HEK293T (cell line): ENCODE measurements around the gene SLC29A1.

Experiments
- CTCF ChIA-PET: fragments of 350-600 bp; formaldehyde crosslinking; extraction: SDS; loops from one replicate; lab custom pipeline; 2021; ENCODE audit warnings: antibody characterized with exemption, inconsistent platforms; lab: Yijun Ruan, JAX
- POLR2A ChIA-PET: fragments of 350-600 bp; formaldehyde crosslinking; extraction: SDS; loops from one replicate; lab custom pipeline; 2020; ENCODE audit warnings: antibody characterized with exemption, inconsistent platforms; lab: Yijun Ruan, JAX
- DNase-seq: peaks from one replicate; pipeline ENCODE4 v3.0.0; 2012; ENCODE audit warnings: mixed read lengths; ENCODE audit errors: extremely low spot score
- ARNT ChIP-seq: fragments of 450-650 bp; IDR thresholded peaks from 2 replicates; pipeline ENCODE4 v1.6.1; 2017; ENCODE audit warnings: mild to moderate bottlenecking
- BHLHE40 ChIP-seq: fragments of 450-650 bp; IDR thresholded peaks from 2 replicates; pipeline ENCODE4 v1.6.1; 2016; ENCODE audit warnings: mild to moderate bottlenecking, moderate library complexity, borderline replicate concordance
- CTBP1 ChIP-seq: fragments of 450-650 bp; IDR thresholded peaks from 2 replicates; pipeline ENCODE4 v1.6.1; 2016; ENCODE audit warnings: borderline replicate concordance
- ELF4 ChIP-seq: fragments of 450-650 bp; IDR thresholded peaks from 2 replicates; pipeline ENCODE4 v1.6.1; 2017; ENCODE audit warnings: antibody characterized with exemption
- FOXA1 ChIP-seq: fragments of 450-650 bp; IDR thresholded peaks from 2 replicates; pipeline ENCODE4 v1.6.1; 2016; ENCODE audit warnings: mild to moderate bottlenecking
- FOXK2 ChIP-seq: fragments of 450-650 bp; IDR thresholded peaks from 2 replicates; pipeline ENCODE4 v1.6.1; 2016; ENCODE audit warnings: mild to moderate bottlenecking
- FOXM1 ChIP-seq: fragments of 450-650 bp; IDR thresholded peaks from 2 replicates; pipeline ENCODE4 v1.6.1; 2017; ENCODE audit warnings: mild to moderate bottlenecking, borderline replicate concordance
- HDGF ChIP-seq: fragments of 450-650 bp; IDR thresholded peaks from 2 replicates; pipeline ENCODE4 v1.6.1; 2017; ENCODE audit warnings: antibody characterized with exemption, borderline replicate concordance
- L3MBTL2 ChIP-seq: fragments of 450-650 bp; conservative IDR thresholded peaks from 2 replicates; pipeline ENCODE4 v1.6.1; 2016; ENCODE audit warnings: mild to moderate bottlenecking
- LEF1 ChIP-seq: fragments of 450-650 bp; IDR thresholded peaks from 2 replicates; pipeline ENCODE4 v1.6.1; 2017; ENCODE audit warnings: mild to moderate bottlenecking, borderline replicate concordance
- NFRKB ChIP-seq: fragments of 450-650 bp; IDR thresholded peaks from 2 replicates; pipeline ENCODE4 v1.6.1; 2016; ENCODE audit warnings: mild to moderate bottlenecking, moderate library complexity
- PKNOX1 ChIP-seq: fragments of 450-650 bp; IDR thresholded peaks from 2 replicates; pipeline ENCODE4 v1.6.1; 2016
- SP1 ChIP-seq: fragments of 450-650 bp; IDR thresholded peaks from 2 replicates; pipeline ENCODE4 v1.6.1; 2017
- SUZ12 ChIP-seq: fragments of 450-650 bp; IDR thresholded peaks from 2 replicates; pipeline ENCODE4 v1.6.1; 2016; ENCODE audit warnings: mild to moderate bottlenecking
- TARDBP ChIP-seq: fragments of 450-650 bp; IDR thresholded peaks from 2 replicates; pipeline ENCODE4 v1.6.1; 2016
- ZNF384 ChIP-seq: fragments of 450-650 bp; IDR thresholded peaks from 2 replicates; pipeline ENCODE4 v1.6.1; 2016

SLC29A1 gene

DNA sequence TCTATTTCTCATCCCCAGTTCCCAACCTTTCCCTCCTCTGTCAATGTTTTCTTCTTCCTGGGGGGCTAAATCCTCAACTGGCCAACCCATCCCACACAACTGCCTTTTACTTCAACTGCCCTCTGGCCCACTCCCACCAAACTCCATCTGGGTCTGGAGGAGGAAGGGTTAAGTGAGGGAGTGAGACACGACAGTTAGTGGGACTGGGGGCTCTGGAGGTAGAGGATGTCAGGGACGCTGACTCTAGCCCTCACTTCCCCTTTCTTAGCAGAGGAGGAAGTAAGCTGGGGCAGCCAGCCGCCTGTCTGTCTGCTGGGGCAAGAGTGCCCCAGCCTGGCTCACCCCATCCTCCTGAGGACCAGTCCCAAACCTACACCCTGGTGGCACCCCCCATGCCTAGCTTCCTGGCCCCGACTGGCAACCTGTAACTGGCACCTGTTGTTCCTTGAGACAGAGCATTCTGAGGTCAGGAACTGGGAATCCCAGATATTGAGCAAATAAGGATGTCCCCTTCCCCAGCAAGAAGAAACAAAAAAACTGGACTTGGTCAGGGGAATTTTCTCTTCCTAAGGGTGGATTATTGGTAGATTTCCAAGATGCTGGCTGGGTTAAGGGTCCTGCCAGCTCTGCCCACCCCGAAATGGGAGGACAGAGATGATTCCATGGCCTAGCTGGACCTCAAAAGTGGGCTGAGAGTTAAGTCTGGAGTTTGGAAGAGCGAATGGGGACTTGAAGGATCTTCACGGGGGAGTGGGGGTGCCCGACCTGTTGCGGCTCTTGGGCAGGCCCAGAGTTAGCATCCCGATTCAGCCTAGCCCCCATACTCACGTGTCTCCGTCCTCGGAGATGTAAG lies 41.0 kb downstream of the SLC29A1 start:
- ChIA-PET POLR2A (interaction anchor here (1.2 to 3.0 kb wide), 3 partner anchors 18 to 123 kb away, joined by 3 to 22 read pairs (median 3); partner anchors contain the start of genes CDC5L and HSP90AB1), CTCF (interaction anchor here (1.0 kb wide), 1 partner anchor 13 kb away, joined by 3 read pairs; no protein-coding TSS in a partner anchor)

GRCh38 chr6:44265007-44265721 lies 41.8 kb downstream of the SLC29A1 start, which contains the start of gene NFKBIE:
Gene NFKBIE (minus strand): TSS chr6:44265551. CDS start chr6:44265346, 205 bp downstream.
- POLR2A ChIA-PET, result interaction anchor here (1.2 to 3.0 kb wide), 3 partner anchors 18 to 122 kb away, joined by 3 to 22 read pairs (median 3); partner anchors contain the start of genes CDC5L and HSP90AB1
- TF ChIP-seq FOXA1, result no peak
- peak; percentile 27; the same call in 1 of the 2 replicates for TF ChIP-seq L3MBTL2
- no peak for TF ChIP-seq ZNF384
- TF ChIP-seq SUZ12, result no peak
- no peak; the same call in 1 of the 2 replicates for TF ChIP-seq LEF1
- no peak for TF ChIP-seq ELF4
- no peak for TF ChIP-seq SP1

More for the DNA sequence above, 41.0 kb downstream of the SLC29A1 start:
- TF ChIP-seq ARNT (no peak), LEF1 (no peak), ELF4 (no peak), PKNOX1 (no peak), BHLHE40 (no peak), FOXK2 (no peak), FOXA1 (no peak), HDGF (no peak), CTBP1 (no peak), NFRKB (no peak), ZNF384 (no peak)
- no peak for DNase-seq

DNA sequence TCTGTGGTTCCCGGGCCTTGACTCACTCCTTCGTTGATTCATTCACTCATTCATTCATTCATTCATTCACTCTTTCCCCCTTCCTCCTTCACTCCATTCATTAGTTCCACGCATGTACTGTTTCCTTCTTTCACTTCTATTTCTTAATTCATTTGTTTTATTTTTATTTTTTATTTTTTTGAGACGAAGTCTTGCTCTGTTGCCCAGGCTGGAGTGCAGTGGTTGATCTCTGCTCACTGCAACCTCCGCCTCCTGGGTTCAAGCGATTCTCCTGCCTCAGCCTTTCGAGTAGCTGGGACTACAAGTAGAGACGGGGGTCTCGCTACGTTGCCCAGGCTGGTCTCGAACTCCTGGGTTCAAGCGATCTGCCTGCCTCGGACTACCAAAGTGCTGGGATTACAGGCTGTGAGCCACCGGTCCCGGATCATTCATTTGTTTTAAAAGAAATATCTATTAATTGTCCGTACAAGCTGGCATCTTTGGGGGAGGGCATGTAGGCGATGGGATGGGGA lies 42.4 kb downstream of the SLC29A1 start:
- CTCF ChIA-PET, result interaction anchor here (3.0 to 3.4 kb wide), 2 partner anchors 10 to 72 kb away, joined by 28 to 46 read pairs; partner anchors contain the start of gene SLC35B2
- no peak for TF ChIP-seq BHLHE40
- TF ChIP-seq ARNT, result no peak
- TF ChIP-seq FOXK2, result no peak
- TF ChIP-seq HDGF, result no peak
- TF ChIP-seq NFRKB, result no peak
- no peak for TF ChIP-seq SUZ12
- TF ChIP-seq L3MBTL2, result no peak
- no peak for TF ChIP-seq SP1
- no peak for TF ChIP-seq FOXM1
- TF ChIP-seq FOXA1, result no peak
- no peak for TF ChIP-seq LEF1
- no peak for TF ChIP-seq ELF4
- no peak for TF ChIP-seq CTBP1
- no peak for TF ChIP-seq ZNF384
- TF ChIP-seq TARDBP, result no peak
- no peak for TF ChIP-seq PKNOX1
- POLR2A ChIA-PET, result interaction anchor here (3.0 kb wide), 1 partner anchor 19 kb away, joined by 22 read pairs; the partner anchor contains the start of gene HSP90AB1
- DNase-seq, result no peak

More at GRCh38 chr6:44265007-44265721, 41.8 kb downstream of the SLC29A1 start, which contains the start of gene NFKBIE:
- peak; percentile 93 for DNase-seq
- CTCF ChIA-PET, result no interaction called here

DNA sequence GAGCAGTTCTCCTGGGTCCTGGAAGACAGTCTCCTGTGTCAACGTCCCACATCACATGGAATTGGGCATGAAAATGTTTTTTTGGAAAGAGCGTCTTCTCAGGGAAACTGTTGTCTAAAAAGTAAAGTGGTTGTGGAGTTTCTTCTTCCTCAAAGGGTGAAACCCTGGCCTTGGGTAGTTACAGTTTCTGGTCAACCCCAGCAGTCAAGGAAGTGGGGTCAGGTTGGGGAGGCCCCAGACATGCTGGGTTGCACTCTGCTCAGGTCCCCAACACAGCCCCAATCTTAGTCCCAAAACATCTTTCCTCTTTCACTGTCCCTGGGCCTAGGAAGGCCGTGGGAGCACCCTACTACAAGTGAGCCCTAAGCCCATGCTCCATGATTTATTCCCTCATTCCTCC lies 43.0 kb downstream of the SLC29A1 start:
- TF ChIP-seq L3MBTL2, result no peak
- TF ChIP-seq CTBP1, result no peak
- TF ChIP-seq NFRKB, result no peak
- TF ChIP-seq FOXM1, result no peak
- ChIA-PET POLR2A (interaction anchor here (3.0 kb wide), 1 partner anchor 20 kb away, joined by 22 read pairs; the partner anchor contains the start of gene HSP90AB1), CTCF (interaction anchor here (0.6 to 3.4 kb wide), 6 partner anchors 11 to 94 kb away, joined by 3 to 46 read pairs (median 14); partner anchors contain the start of gene SLC35B2)
- DNase-seq, result no peak

GRCh38 chr6:44267252-44267651 lies 43.9 kb downstream of the SLC29A1 start:
- TF ChIP-seq ELF4 (no peak), CTBP1 (no peak), L3MBTL2 (no peak), FOXK2 (no peak), SP1 (no peak), BHLHE40 (no peak), PKNOX1 (no peak), NFRKB (no peak), FOXA1 (no peak), HDGF (no peak), ARNT (no peak), FOXM1 (no peak)
- no peak for DNase-seq
- POLR2A ChIA-PET, result interaction anchor here (2.4 kb wide), 1 partner anchor 45 kb away, joined by 14 read pairs; the partner anchor contains the start of gene AARS2
- CTCF ChIA-PET, result interaction anchor here (0.7 to 3.4 kb wide), 6 partner anchors 12 to 95 kb away, joined by 4 to 46 read pairs (median 14); partner anchors contain the start of gene SLC35B2
